GM21515 (cell line): ENCODE results near the gene E2F3.
A peak's percentile ranks its signal among the peaks of the same experiment; 100 is the strongest.

ENCODE experiments used
- ATAC-seq: cut with Tn5 transposase; IDR thresholded peaks from one replicate; pipeline ENCODE4 v1.9.1; 2021; ENCODE audit not compliant: unreplicated experiment

The E2F3 gene

DNA sequence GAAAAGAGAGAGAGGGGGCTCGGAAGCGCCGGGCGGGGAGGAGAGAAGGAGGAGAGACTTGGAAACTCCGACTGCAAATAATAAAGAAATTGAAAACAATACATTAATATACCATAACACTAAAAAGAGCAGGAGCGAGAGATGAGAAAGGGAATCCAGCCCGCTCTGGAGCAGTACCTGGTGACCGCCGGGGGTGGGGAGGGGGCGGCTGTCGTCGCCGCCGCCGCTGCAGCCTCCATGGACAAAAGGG lies 338 bp downstream of the E2F3 start:
- no peak for ATAC-seq

DNA sequence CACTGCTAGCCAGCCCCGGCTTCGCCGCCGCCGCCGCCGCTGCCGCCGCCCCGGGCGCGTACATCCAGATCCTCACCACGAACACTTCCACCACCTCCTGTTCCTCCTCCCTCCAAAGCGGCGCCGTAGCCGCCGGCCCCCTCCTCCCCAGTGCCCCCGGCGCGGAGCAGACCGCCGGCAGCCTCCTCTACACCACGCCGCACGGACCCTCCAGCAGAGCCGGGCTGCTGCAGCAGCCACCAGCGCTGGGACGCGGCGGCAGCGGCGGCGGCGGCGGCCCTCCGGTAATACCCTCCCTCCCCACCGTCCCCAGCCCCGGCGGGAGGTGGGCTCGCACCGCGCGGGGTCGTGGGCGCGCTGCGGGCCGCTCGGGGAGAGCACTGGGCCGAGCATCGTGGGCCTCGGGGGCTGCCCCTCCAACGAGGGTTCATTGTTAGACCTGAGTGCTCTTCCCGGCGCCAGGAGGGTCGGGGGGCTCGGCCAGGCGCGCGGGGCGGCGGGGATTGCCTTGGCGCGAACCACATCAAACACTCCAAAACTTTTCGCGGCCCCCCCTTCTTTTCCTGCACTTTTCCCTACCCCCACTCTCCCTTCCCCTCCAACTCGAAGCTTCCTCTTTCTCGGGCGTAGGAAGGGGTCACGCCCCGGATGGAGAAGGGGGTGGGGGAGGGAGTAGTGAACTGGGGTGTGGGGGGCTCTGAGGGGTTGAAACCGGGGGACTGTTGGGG lies 827 bp downstream of the E2F3 start:
- no peak for ATAC-seq

DNA sequence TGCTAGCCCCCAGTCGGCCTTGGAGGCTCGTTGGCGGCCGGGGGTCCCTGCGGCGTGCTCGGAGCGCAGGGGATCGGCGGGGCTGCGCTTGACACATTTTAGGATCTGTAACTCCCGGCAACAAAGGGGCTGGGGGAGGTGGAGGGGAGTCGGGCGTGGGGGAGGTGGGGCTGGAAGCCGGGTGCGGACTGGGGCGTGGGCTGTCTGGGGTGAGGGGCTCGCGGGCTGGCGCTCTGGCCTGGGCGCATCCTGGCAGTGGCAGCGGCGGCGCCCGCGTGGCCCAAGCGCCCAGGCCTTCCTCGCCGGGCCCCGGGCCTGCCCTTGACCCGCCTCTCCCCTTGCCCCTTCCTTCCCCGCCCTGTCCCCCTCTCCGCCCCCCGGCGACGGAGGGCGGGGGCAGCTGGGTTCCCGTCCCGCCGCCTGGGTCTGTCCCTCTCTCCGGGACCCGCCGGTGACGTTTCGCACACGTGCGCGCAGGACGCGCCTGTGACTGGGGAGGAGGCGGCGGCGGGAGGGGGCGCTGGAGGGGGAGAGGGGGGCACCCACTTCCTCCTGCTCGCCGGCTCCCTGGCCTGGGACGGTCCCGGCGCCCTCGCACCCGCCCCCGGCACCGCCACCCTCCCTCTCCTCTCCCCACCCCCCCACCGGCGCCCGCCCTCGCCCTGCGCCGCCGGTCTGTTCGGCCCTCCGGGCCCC lies 1.5 kb downstream of the E2F3 start:
- peak; percentile 42 for ATAC-seq

DNA sequence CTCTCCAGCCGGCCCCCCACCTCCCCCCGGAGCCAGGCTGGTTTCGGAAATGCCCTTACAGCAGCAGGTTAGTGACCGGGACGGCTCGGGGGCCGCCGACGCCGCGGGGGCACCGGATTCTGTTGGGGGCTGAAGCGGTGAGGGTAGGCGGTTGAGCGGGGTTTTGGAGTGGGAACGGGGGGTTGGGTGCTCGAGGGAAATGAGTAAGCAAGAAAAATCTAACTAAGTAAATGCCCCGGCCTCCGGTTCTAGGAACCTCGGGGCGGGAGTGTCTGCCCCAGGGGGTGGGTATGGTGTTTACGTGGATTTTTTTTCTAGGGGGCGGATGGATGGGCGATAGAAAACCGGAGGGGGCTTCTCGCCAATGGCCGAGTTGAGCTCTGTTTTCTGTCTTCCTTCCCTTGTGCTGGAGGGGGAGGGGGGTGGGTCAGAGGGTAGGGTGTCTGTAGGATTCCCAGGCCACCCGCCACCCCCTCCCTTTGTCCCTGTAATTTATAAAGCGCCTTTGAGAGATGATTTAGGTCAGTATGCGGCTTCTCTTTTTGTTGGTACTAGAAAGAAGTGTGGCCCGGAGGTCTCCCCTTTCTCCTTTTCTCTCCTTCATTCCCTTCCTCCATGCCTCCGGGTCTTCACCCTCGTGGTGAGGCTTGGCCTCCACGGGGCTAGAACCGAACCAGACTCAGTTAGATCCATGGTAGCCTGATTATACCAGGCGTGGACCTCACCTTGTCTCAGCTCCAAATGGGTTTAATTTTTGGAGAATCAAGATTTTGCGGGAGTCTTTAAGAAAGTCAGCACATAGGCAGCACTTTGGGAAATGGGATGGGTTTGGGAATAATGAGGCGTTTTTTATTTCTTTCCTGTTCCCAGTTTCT lies 2.3 kb downstream of the E2F3 start:
- ATAC-seq = no peak

DNA sequence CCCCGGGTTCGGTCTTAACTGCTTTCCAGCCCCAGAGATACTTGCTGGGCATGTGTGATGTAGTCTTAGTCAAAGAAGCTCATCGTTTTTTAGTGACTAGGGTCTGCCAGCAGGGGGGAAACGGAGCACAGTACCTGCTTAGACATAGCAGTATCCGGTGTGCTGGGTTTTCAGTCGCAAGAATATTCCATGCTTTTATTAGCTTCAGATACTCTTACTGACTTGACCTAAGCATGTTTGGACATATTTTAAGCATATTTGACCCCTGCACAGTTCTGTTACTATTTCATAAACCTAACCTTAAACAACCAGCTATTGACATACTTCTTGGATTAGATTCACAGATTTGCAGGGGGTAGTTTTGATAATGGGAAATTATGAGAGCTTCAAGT lies 3.0 kb downstream of the E2F3 start:
- ATAC-seq = peak; percentile 34

DNA sequence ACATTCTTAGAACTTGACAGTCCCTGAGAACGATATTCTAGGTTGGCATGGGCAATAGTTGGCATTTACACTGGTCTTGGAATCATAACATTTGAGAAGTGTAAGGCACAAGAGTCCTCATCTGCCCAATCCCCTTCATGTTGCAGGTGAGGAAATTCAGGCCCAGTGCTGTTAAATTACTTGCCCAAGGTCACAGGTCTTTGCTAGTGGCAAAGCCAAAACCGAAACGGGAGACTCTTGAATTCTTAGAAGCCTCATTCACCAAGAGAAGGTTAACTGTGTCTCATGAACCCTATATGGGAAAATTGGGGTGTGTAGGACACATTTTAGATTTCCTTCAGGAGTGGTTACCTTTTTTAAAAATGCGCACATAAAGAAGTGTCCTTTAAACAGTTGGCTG lies 7.2 kb downstream of the E2F3 start:
- ATAC-seq = no peak

DNA sequence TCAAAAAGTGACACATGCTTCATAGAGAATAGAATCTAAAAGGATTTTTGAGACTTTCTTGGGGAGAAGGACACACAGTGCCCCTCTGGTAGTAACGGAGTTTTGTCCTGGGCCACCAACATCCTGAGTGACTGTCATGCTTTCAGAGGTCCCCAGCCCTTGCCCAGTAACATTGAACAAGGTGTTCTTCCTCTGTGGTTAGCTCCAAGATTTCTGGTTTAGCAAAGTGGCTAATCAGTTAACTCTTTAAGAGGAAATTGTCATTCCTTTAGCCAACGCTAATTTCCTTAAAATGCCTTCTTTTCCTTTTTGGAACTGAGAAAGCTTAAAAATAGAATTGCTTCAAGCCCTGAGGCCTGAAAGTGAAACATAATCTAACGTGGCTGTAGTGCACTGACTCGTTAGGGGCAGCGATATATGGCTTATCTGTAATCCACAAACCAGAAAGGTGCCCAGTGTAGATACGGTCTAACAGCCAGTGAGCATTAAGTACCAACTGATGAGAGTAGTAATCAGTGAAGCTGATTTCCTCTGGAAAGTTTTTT lies 7.8 kb downstream of the E2F3 start:
- peak; percentile 92 for ATAC-seq

DNA sequence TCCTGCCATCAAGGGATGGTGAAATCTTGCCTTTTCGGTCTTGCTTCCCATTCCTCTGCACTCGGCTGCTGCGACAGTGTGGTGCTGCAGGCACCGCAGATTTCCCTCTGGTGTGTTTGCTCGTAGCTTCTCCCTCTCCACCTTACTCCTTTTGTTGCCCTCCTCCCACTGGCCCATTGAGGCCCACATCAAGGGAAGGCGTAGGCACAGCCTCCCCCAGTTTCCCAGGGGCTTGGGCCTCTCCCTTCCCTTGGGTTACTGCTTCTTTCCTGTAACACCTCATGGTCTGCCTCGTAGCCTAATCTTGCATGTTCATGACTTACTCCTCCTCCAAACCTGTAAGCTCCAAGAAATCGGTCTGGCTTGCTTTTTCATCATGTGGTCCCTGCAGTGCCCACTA lies 9.9 kb downstream of the E2F3 start:
- ATAC-seq = no peak

DNA sequence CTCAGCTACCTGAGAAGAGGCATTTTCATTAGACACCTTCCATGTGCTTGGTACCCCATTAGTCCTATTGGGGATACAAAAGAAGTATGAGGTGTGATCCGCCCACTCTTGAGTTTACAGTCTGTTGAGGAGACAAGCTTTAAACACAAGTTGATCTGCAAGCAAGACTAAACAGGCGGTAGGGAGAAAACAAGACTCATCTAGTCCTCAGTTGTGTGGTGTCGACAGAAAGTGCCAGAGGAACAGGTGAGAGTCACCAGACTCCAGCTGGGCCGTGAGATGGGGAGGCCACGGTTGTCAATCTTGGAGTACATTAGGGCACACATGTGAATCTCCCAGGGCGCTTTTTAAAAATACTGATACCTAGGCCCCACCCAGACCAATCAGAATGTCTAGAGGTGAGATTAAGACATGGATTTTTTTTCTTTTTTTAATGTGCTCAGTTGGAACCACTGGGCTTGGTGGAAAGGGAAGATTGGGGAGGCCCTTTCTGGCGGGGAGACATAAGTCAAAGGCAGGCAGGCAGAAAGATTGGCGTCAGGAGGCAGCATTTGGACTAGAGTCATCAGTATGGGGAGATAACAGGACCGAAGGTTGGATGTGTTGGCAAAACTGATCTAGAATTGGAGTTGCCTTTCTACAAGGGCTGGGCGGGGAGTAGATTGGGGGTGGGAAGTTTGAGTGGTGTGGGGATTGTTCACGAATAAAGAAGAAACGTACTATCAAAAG lies 10.4 kb downstream of the E2F3 start:
- no peak for ATAC-seq

DNA sequence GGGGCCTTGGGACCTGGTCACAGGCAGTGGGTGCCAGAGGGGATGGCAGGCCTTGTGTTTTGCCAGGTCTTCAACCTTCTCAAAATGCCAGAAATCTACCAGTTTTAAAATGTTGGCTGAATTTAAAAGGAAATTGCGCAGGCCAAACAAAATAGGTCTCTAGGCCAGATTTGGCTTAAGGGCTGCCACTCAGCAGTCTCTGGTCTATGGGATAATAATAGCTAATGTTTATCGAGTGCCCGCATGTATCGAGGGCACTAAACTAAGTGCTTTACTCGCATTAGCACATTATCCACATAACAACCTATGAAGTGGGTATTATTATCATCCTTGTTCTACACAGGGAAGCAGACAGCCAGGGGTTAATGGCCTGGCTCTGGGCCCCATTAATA lies 11.0 kb downstream of the E2F3 start:
- no peak for ATAC-seq

DNA sequence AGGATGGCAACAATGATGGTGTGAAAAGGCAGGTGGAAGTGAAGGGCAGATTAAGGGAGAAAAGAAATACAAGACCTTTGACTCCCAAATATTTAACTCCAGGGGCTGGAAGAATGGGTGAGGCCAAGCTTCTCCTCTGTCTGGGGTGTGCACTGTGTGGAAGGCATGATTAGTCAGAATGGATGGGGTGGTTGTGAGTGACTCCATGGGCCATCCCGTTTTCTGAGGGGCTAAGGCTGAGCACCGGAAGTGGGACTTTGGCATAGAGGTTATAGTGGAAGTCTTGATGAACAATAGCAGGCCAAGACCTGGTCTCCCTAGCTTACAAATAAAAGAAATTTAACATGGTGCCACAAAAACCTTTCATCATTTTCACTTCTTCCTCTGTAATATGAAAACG lies 12.1 kb downstream of the E2F3 start:
- ATAC-seq = no peak

DNA sequence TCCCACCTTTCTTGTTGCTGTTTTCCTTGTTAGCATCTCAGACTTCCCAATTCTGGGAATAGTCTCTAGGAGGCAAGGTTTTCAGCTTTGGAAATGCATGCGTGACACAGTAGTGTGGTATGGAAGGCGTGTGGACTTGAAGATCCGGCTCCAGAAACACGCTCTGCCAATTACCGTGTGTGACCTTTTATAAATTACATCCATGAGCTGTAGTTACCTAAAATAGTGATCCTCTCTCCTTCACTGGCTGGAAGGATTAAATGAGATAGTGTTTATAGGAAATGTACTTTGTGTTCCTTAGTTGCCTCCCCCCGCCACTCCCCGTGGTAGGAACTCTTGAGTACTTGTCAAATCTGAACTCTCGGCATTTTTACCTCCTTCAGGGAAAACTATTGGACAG lies 13.0 kb downstream of the E2F3 start:
- ATAC-seq = no peak

DNA sequence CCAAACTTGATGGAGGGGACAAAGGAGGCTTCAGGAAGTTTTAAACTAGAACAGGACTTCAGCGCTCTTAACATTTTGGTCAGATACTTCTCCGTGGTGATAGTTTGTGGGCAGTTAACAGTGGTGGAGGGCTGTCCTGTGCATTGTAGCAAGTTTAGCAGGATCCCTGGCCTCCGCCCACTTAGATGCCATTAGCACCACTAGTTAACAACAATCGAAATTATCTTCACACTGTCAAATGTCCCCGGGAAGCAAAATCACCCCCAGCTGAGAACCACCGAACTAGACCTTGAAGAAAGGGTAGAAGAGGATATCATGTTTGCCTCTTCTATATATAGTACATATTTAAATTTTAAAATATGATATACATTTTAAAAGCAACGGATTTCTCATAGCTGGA lies 13.6 kb downstream of the E2F3 start:
- no peak for ATAC-seq

DNA sequence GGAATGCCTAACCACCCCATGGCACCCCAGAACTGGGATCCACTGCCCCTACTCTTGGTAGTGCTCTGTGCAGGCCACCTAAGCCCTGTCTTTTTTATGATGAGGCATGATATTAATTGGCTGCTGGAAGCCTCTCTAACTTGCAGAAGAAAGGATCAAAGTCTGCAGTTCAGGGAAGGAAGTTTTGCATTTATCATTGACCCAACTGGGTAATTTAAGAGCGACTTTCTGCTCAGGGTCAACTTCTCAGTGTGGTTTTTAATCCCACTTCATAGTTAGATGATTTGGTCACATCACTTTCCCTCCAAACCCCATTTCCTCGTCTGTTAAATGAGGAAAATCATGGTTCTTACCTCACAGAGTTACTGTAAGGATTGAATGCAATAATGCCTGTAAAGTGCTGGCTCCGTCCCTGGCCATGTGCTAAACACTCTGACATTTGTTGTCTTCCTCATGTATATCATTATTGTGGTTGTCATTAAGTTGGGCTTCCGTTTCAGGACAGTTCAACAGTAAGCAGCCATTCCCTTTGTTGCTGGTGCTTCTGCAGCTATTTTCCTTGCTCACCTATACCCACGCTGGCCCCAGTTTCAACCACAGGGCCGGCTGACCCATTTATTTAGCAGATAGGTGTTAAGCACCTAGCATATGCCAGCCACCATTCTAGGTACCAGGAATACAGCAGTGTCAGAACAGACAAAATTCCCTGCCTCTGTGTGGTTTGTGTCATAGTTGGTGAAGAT lies 14.2 kb downstream of the E2F3 start:
- ATAC-seq = no peak

DNA sequence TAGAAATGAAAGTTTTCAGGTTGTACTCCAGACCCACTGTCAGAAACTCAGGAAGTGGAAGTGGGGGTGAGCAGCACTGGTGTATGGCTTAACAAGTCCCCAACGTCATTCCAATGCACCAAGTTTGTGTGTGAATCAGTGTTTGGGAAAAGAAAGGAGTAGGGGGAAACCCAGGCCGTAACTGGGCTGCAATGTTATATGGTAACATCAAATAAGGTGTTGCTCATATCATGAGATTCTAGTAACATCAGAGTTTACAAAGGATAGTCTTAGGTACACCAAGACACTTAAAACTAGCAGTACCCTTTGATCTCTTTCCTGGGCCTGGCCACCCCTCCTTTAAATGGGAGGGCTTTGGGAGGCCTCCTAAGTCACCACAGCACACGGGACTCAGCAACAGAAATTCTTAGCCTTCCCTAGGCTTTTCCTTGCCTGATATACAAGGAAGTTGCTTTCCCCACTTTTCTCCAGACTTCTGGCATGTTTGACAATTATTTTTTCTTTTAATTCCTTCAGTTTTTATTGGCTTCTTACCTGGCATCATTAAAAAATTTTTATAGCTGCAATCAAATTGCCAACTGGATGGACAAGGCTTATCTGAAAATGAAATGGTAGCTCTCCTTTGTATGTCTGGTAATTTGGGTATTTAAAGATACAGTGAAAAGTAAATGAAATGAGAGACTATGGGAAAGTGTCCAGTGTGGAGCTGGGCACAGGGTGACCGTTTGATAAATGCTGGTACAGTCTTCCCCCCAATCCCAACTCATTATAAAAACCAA lies 15.1 kb downstream of the E2F3 start:
- ATAC-seq = no peak

DNA sequence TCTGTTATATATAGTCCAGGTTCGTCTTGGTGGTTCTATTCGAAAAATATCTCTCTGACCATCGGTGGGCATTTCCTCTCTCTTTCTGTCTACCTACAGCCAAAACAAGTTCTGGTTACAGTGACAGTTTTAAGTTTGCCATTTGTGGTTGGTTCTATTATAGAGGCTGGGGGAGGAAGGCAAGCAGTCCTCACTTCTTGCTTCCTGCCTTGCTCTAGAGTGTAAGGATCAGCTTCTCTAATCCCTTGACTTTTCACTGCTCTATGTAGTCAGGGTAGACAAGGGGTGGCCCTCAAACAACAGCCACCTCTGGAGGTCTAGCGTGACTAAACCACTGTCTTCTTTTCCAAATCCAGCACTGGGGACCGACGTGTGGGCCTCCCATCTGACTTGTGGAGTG lies 16.1 kb downstream of the E2F3 start:
- no peak for ATAC-seq

DNA sequence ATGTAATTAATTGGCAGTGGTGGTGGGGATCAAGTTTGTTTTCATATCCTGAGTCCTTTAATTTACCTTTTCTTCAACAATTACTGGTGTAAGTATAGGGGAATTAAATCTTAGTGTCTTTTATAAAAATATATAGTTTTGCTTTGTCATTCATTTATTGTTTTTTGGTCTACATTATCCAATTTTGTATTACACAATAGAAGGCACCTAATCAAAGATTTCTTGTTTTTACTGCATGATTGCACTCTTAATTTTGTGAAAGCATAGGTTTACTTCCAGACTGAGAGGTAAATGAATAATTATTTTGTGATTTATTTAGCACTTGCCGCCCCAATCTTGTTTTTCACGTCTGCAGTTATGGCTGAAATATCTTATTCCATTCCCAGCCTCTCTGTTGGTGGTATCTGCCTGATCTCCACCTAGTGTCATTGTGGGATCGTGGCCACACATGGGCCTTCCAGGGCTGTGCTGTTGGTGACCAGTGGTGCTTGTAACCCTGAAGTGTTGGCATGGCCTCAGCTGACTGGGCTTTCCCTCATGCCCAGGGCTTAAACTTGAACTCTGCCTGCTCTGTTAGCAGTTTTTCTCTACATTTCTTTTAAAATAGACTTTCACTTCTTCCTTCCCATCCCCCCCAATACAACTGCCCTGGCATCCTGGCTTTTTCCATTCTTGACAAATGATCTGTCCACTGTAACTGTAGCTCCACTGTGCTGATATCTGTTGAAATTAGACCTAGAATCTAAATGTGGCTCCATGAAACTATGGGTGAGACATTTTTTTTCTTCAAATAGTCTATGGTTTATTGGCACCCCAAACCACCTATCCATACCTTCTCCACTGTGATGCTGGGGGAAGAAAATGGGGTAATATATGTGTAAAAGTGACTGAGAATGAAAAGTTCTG lies 24.8 kb downstream of the E2F3 start:
- ATAC-seq = no peak

DNA sequence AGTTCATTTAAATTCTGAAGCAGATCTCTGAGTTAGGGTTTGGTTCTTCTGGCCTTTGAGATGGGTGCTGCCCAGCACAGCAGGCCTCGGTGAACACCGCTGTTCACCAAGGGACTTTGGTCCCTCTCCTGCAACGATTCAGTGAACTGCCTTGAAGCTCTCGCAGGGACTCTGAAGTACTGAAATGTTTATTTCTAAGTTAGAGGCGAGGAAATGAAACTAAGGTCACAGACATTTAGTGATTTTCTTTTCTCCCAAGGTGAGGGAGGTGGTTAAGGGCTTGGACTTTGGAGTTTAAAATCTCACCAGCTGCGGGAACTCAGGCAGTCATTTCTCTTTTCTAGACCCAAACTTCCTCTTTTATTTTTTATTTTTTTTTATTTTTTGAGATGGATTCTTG lies 26.2 kb downstream of the E2F3 start:
- ATAC-seq = peak; percentile 86

DNA sequence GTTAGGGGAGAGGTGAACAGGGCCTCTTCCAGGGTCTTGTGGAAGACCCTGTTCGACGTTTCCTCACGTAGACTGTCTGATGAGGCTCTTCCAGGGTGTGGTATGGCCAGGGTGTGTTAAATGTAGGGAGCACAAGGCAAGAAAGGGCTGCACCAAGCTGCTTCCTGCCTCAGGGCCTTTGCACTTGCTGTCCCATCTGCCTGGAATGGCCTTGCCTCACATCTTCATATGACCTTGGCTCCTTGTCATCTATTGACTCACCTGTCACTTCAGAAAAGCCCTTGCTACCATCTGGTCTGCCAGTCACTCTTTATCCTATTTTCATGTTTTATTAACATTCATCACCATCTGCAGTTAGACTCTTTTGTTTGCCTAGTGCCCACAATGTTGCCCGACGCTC lies 31.0 kb downstream of the E2F3 start:
- no peak for ATAC-seq
